ENCODE results near the gene DYRK1A.

DYRK1A gene

DNA sequence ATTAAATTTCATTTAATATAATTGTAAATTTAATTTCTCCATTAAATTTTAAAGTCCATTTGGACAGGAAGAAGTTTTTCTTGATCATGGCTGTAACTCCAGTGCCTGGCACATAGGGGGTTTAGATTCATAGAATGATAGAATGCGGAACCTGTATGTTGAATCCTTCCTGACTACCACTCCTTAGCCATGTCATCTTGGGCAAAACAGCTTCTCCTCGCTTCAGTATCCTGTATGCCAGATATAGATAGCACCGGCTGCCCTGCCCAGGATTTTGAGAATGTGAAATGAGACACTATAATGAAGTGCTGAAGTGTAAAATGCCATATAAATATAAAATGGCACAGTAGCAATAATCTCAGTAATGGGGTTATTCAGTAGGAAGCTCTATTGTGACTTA, 6.4 kb downstream of the DYRK1A start:
- POLR2A ChIA-PET, result no interaction called here
- H3K4me1 ChIP-seq (ENCODE audit: control insufficient read depth, insufficient read depth, low read length), result peaks cover 32% of the 10 kb centered on the region
- CTCF ChIA-PET, result interaction anchor here (1.3 to 1.5 kb wide), 3 partner anchors 10 to 117 kb away, joined by 3 to 6 read pairs (median 5); no protein-coding TSS in a partner anchor
- TF ChIP-seq OSR2 (tag by site-specific recombination; IDR thresholded peaks at IDR 0.05) (peak; percentile 43), ZNF768 (tag by site-specific recombination; IDR thresholded peaks at IDR 0.05) (no peak)
- no peak overlapping the region for H3K4me3 ChIP-seq (ENCODE audit: low read depth, low read length)
- no peaks in the 10 kb centered on the region for H3K36me3 ChIP-seq (ENCODE audit: control insufficient read depth in 2 of 2, insufficient read depth in 1 of 2, low read length in 2 of 2)
- H3K9me3 ChIP-seq (ENCODE audit: control insufficient read depth, insufficient read depth, low read depth, low read length), result no peaks in the 10 kb centered on the region
- no peak overlapping the region for H3K27ac ChIP-seq (ENCODE audit: extremely low read depth, low read depth, low read length)

DNA sequence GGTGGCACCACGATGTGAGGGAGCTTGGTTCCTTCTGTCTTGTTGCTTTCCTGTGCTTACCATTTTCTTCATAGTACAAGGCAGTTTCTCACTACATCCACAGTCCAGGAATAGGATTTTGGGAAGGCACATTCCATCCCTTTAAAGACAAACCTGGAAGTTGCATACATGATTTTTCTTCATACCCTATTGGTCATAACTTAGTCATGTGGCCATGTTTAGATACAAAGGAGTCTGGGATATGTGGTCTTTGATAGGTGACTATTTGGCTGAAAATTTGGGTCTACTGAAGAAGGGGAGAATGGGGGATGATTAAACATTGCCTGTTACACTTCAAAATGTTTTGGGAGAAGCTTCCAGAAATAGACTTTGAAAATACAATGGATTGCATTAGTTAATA, 7.0 kb downstream of the DYRK1A start:
- ChIA-PET POLR2A (no interaction called here), CTCF (interaction anchor here (1.0 to 1.5 kb wide), 4 partner anchors 8 to 117 kb away, joined by 3 to 6 read pairs (median 4); no protein-coding TSS in a partner anchor)
- no peaks in the 10 kb centered on the region for H3K9me3 ChIP-seq (ENCODE audit: control insufficient read depth, insufficient read depth, low read depth, low read length)
- H3K4me1 ChIP-seq (ENCODE audit: control insufficient read depth, insufficient read depth, low read length), result peaks cover 32% of the 10 kb centered on the region
- H3K4me3 ChIP-seq (ENCODE audit: low read depth, low read length), result no peak overlapping the region
- H3K27ac ChIP-seq (ENCODE audit: extremely low read depth, low read depth, low read length), result no peak overlapping the region
- no peak for TF ChIP-seq ZNF623 (tag by site-specific recombination; IDR thresholded peaks at IDR 0.05)
- TF ChIP-seq, protein P1, sequence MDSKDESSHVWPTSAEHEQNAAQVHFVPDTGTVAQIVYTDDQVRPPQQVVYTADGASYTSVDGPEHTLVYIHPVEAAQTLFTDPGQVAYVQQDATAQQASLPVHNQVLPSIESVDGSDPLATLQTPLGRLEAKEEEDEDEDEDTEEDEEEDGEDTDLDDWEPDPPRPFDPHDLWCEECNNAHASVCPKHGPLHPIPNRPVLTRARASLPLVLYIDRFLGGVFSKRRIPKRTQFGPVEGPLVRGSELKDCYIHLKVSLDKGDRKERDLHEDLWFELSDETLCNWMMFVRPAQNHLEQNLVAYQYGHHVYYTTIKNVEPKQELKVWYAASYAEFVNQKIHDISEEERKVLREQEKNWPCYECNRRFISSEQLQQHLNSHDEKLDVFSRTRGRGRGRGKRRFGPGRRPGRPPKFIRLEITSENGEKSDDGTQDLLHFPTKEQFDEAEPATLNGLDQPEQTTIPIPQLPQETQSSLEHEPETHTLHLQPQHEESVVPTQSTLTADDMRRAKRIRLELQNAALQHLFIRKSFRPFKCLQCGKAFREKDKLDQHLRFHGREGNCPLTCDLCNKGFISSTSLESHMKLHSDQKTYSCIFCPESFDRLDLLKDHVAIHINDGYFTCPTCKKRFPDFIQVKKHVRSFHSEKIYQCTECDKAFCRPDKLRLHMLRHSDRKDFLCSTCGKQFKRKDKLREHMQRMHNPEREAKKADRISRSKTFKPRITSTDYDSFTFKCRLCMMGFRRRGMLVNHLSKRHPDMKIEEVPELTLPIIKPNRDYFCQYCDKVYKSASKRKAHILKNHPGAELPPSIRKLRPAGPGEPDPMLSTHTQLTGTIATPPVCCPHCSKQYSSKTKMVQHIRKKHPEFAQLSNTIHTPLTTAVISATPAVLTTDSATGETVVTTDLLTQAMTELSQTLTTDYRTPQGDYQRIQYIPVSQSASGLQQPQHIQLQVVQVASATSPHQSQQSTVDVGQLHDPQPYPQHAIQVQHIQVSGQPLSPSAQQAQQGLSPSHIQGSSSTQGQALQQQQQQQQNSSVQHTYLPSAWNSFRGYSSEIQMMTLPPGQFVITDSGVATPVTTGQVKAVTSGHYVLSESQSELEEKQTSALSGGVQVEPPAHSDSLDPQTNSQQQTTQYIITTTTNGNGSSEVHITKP (tag by site-specific recombination; IDR thresholded peaks at IDR 0.05), result peak; percentile 25; the same call in 1 of the 2 replicates
- TF ChIP-seq KLF8 (tag by site-specific recombination; IDR thresholded peaks at IDR 0.05), result no peak
- H3K36me3 ChIP-seq (ENCODE audit: control insufficient read depth in 2 of 2, insufficient read depth in 1 of 2, low read length in 2 of 2), result no peaks in the 10 kb centered on the region

DNA sequence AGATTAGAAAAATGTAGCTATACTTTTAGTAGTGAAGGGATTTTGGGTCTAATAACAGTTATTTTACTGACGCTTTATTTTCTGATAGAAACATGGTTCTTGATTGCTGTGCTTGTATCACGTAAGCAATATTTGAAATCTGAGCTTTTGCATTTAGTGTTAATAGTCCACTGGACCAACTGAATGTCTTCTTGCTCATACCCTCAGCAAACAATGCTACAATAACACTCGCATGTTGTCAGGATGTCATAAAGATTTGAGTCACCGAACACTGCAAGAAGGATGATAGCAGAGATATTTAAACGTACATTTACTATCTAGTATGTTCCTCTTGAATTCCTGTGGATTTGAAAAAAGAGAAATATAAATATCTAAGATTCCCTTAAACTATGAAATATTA, 7.5 kb downstream of the DYRK1A start:
- no peaks in the 10 kb centered on the region for H3K9me3 ChIP-seq (ENCODE audit: control insufficient read depth, insufficient read depth, low read depth, low read length)
- ChIA-PET POLR2A (no interaction called here), CTCF (interaction anchor here (1.0 to 1.5 kb wide), 5 partner anchors 8 to 207 kb away, joined by 3 to 6 read pairs (median 4); no protein-coding TSS in a partner anchor)
- H3K4me1 ChIP-seq (ENCODE audit: control insufficient read depth, insufficient read depth, low read length), result peaks cover 35% of the 10 kb centered on the region
- no peak overlapping the region for H3K27ac ChIP-seq (ENCODE audit: extremely low read depth, low read depth, low read length)
- H3K36me3 ChIP-seq (ENCODE audit: control insufficient read depth in 2 of 2, insufficient read depth in 1 of 2, low read length in 2 of 2), result no peaks in the 10 kb centered on the region
- H3K4me3 ChIP-seq (ENCODE audit: low read depth, low read length), result no peak overlapping the region
- peak; percentile 58 for TF ChIP-seq ZNF366 (tag by site-specific recombination; conservative IDR thresholded peaks at IDR 0.05)
- no peak for TF ChIP-seq ZNF37A (tag by site-specific recombination; IDR thresholded peaks at IDR 0.05)
- TF ChIP-seq ZEB2 (tag by site-specific recombination; IDR thresholded peaks at IDR 0.05), result peak; percentile 19; the same call in 1 of the 2 replicates
- peak; percentile 26; the same call in 1 of the 2 replicates for TF ChIP-seq ZNF660 (tag by site-specific recombination; IDR thresholded peaks at IDR 0.05)
- TF ChIP-seq, protein P2, sequence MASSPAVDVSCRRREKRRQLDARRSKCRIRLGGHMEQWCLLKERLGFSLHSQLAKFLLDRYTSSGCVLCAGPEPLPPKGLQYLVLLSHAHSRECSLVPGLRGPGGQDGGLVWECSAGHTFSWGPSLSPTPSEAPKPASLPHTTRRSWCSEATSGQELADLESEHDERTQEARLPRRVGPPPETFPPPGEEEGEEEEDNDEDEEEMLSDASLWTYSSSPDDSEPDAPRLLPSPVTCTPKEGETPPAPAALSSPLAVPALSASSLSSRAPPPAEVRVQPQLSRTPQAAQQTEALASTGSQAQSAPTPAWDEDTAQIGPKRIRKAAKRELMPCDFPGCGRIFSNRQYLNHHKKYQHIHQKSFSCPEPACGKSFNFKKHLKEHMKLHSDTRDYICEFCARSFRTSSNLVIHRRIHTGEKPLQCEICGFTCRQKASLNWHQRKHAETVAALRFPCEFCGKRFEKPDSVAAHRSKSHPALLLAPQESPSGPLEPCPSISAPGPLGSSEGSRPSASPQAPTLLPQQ (tag by site-specific recombination; IDR thresholded peaks at IDR 0.05), result peak; percentile 34; the same call in 1 of the 2 replicates
- TF ChIP-seq ZNF404 (tag by site-specific recombination; IDR thresholded peaks at IDR 0.05), result no peak
- TF ChIP-seq, protein P3, sequence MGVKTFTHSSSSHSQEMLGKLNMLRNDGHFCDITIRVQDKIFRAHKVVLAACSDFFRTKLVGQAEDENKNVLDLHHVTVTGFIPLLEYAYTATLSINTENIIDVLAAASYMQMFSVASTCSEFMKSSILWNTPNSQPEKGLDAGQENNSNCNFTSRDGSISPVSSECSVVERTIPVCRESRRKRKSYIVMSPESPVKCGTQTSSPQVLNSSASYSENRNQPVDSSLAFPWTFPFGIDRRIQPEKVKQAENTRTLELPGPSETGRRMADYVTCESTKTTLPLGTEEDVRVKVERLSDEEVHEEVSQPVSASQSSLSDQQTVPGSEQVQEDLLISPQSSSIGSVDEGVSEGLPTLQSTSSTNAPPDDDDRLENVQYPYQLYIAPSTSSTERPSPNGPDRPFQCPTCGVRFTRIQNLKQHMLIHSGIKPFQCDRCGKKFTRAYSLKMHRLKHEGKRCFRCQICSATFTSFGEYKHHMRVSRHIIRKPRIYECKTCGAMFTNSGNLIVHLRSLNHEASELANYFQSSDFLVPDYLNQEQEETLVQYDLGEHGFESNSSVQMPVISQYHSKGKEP (tag by site-specific recombination; IDR thresholded peaks at IDR 0.05), result peak; percentile 57; the same call in 1 of the 2 replicates
- no peak for TF ChIP-seq ZNF19 (tag by site-specific recombination; IDR thresholded peaks at IDR 0.05; ENCODE audit: low read depth)
- peak; percentile 34; the same call in 1 of the 2 replicates for TF ChIP-seq OSR2 (tag by site-specific recombination; IDR thresholded peaks at IDR 0.05)
- TF ChIP-seq, protein P4, sequence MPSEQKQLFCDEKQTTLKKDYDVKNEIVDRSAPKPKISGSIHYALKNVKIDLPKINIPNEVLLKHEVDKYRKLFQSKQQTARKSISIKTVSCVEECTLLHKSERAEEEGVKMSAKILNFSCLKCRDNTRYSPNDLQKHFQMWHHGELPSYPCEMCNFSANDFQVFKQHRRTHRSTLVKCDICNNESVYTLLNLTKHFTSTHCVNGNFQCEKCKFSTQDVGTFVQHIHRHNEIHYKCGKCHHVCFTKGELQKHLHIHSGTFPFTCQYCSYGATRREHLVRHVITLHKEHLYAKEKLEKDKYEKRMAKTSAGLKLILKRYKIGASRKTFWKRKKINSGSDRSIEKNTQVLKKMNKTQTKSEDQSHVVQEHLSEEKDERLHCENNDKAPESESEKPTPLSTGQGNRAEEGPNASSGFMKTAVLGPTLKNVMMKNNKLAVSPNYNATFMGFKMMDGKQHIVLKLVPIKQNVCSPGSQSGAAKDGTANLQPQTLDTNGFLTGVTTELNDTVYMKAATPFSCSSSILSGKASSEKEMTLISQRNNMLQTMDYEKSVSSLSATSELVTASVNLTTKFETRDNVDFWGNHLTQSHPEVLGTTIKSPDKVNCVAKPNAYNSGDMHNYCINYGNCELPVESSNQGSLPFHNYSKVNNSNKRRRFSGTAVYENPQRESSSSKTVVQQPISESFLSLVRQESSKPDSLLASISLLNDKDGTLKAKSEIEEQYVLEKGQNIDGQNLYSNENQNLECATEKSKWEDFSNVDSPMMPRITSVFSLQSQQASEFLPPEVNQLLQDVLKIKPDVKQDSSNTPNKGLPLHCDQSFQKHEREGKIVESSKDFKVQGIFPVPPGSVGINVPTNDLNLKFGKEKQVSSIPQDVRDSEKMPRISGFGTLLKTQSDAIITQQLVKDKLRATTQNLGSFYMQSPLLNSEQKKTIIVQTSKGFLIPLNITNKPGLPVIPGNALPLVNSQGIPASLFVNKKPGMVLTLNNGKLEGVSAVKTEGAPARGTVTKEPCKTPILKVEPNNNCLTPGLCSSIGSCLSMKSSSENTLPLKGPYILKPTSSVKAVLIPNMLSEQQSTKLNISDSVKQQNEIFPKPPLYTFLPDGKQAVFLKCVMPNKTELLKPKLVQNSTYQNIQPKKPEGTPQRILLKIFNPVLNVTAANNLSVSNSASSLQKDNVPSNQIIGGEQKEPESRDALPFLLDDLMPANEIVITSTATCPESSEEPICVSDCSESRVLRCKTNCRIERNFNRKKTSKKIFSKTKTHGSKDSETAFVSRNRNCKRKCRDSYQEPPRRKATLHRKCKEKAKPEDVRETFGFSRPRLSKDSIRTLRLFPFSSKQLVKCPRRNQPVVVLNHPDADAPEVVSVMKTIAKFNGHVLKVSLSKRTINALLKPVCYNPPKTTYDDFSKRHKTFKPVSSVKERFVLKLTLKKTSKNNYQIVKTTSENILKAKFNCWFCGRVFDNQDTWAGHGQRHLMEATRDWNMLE (tag by site-specific recombination; conservative IDR thresholded peaks at IDR 0.05; ENCODE audit: low read depth), result 0 out of 2 replicates have a peak, but pooled peaks have one; percentile 12
- TF ChIP-seq ZBTB17 (tag by site-specific recombination; IDR thresholded peaks at IDR 0.05), result 0 out of 2 replicates have a peak, but pooled peaks have one; percentile 11
- peak; percentile 86 for TF ChIP-seq ZNF629 (tag by site-specific recombination; IDR thresholded peaks at IDR 0.05)

Data from HEK293 (cell line).